GM18873 (cell line): ENCODE results near the gene VPS45.

Source experiments
- ATAC-seq: cut with Tn5 transposase; IDR thresholded peaks from one replicate; pipeline ENCODE4 v1.9.1; 2021; ENCODE audit warnings: mild to moderate bottlenecking, moderate library complexity, moderate number of reproducible peaks; ENCODE audit not compliant: unreplicated experiment, low FRiP score

Gene VPS45

DNA sequence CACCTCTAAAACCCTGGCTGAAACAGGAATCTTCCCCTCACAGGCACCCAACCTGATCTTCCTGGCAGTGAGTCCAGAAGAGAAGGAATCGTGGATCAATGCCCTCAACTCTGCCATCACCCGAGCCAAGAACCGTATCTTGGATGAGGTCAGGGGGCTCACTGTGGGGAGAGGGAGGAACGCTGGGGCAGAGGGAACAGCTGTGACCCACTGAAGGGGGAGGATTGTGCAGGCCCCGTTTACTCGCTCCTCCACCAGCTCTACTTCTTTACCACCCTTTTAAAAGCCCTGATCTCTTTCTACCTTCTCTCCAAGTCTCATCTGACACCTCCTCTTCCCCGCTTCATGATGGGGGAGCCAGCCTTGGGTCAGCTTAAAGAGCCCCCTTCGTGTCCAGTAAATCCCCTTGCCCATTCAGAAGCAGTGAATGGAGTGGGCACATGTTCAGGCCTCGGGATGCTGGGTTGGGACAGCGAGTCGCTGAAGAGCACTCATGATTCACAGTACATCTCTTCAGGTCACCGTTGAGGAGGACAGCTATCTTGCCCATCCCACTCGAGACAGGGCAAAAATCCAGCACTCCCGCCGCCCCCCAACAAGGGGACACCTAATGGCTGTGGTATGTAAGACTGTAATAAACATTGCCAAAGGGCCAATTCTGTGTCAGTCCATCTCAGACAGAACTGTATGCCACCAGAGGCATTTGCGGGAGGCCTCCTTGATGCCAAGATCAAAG is 89.5 kb downstream of the VPS45 start:
- ATAC-seq, result no peak

DNA sequence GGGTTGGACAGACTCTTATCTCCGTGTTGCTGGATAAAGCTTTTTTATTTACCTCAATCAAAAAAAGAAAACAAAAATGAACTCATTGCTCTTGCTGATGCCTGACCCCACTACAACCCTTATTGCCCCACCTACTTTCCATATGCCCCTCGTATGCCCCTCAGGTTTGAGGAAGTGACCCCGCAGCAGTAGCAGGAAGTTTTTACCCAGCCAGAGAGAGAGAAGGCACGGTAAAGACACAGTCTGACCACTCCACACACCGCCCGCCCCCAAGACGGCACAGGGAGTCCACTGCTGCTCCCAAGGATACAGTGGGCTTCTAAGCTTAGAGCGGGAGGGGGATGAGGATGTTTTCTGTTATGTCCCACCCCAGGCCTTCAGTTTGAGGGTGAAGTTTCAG is 92.0 kb downstream of the VPS45 start:
- ATAC-seq, result no peak

DNA sequence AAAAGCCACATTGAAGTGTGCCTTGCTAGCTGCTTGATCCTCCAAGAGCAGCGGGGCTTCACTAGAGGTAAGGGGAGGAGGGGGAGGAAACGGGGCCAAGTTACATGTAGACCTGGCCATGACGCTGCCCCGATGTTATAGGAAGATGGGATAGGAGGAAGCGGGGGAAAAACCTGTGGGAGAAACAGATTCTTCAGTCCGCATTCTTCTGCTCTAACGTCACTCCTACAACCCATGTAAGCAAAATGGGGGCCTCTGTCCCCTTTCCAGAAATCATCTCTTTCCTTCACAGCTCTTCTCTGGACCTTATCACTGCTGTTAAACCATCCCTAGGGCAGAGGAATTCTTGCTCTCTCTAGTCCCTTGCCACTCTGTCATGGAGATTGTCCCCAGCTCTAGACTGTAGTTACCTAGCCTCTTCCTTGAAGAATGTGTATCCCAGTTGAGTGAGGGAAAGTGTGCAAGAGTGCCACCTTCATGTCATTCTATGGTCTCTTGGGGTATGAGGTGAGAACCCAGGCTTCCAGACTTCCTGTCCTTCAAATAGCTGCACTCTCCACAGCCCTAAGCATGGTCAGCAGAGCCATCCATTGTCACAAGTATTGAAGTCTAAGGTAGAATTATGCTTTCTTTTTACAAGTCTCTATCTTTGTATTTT is 93.5 kb downstream of the VPS45 start:
- ATAC-seq, result no peak

DNA sequence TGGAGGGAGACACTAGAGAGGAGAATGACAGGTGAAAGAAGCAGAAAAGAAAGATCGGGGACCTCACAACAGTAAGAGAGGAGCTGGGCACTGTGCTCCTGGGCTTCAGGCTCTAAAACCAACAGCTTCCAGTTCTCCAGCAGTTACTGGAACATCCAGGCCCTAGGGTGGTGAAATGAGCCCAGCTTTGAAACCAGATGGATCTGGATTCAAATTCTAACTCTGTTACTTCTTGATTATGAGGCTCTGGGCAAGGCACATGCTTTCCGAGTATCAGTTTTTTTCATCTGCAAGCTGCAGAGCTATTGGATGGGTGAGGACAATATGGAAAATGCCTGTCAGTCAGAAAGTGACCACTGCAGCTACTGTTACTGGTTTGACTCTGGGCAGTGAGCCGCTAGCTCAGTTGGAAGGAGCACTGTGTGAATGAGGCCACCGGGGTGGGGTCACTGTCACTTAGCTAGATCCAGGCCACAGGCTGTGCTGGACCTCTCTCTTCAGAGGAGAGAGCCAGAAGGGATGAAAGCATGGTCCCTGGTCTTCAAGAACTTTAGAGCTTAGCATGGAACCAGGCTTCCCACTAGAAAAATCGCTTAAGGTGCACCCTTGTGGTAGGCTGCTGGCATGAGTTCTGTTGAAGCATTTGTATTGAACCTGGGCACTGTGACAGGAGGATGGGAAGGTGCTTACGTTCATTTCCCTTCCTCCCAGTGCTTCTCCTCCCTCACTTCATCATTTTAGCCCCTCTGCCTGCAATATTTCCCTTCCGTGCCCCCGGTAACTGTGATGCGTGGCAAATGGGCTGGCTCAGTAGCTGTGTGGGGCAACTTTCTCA is 94.4 kb downstream of the VPS45 start:
- no peak for ATAC-seq

DNA sequence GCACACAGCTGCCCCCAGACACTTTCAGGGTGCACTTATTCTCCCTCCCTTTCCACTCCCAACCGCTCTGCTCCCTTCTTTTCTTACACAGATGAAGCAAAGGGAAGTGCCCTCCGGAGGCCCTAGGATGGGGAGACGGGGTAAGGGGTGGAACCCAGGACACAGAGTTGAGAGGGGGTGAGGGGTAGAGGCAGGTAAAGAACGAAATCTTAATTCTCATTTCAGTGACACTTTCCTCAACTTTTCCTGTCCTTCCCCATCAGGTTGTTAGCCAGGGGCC is 94.9 kb downstream of the VPS45 start:
- no peak for ATAC-seq

DNA sequence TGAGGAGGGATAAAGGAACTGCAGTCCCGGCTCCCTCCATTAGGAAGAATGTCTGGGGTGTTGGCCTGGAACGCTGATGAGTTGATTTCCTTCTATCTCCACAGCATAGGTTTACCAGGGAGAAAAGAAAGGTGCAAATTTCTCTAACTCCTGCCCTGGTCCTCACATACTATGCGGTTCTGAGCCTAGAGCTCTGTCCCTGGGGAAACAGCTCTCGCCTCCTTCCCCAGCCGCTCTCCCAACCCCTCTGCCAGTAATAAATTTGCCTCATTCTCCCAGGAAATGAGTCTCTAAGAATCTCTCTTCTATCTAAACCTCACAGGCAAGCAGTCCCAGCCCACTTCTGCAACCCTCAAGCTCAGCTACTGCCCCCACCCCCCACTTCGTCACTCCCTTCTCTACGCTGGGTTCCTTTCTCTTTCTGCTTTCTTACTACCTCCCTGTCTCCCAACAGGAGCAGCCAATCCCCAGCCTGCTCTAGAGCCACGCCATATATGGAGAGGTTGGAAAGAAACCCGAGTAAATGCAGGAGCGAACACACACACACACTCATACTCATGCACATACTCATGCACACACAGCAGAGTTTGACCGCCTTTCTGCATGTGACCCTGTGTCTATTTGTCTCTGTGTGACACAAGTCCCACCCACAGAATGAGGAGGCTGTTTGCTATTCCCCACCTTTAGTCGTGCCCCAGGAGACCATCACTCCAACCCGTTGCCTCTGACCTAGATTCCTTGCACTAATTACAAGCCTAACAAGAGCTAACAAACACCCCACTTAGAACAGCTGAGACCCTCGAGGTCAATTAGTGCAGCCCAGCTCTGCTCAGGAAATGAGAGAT is 95.5 kb downstream of the VPS45 start:
- ATAC-seq, result peak; percentile 33

DNA sequence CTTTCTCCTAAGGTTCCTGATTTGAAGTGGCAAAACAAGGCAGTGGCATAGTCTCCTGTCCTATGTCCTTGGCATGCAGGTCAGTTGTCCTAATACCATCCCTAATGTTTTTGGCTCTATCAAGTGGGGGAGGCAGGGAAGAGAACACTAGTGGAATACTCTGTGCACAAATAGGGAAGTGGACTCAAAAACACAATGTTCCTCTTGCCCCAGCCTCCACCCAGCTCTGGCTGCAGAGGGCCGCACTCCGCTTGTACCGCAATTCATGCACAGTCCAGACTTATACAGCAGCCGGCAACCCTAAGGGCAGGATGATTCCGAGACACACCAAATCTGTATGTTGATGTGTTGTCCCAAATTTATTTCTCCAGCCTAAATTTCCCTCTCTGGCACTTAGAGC is 96.6 kb downstream of the VPS45 start:
- no peak for ATAC-seq

DNA sequence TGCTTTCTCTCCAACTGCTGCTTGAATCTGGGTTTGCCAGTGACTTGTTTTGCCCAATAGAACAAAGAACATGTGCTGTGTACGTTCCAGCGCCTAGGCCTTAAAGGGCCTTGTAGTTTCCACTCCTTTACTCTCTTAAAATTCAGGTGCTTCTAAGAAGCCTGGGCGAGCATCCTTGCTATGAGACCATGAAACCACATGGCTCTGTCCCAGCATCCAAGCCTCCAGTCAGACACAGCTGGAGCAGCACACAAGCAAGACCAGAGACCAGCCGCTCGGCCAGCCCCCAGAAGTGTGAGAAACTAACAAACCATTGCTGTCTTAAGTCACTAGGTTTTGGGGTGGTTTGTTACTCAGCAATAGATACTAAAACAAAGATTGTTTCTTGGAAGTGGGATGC is 97.2 kb downstream of the VPS45 start:
- ATAC-seq, result no peak

DNA sequence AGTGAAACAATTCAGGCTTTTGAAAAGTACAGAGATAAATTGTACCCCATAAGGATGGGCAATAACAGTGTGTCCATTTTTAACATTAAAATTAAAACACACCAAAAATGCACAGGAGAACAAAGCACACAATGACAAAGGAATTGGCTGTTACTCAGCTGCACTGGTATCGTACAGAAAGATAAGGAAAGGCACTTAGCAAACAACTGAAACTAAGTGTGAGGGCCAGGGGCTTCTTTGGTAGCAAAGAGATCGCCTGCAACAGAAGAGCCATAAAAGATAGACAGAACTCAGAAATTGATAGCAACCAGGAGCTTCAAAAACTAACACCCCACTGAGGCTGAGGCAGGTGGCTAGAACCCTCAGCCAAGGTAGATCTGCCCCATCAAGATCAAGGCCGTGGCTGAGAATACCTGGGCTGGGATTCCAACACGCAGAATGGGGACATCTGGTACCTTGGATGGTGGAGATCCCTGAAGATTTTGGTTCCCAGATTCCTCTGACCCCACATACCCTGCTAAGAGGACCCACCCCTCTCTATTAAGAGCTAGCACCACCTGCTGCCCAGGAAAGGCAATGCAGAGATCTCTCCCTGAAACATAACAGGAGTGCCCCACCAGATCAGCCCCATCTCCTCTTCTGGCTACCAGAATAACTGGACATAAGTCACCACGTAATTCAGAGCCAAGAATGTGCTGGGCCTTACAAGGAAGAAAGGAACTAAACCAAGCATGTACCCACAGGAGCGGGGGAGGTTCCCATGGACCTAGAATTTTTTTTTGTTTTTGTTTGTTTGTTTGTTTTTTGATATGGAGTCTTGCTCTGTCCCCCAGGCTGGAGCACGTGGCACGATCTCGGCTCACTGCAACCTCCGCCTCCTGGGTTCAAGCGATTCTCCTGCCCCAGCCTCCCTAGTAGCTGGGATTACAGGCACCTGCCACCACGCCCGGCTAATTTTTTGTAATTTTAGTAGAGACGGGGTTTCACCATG is 98.3 kb downstream of the VPS45 start:
- ATAC-seq, result no peak

DNA sequence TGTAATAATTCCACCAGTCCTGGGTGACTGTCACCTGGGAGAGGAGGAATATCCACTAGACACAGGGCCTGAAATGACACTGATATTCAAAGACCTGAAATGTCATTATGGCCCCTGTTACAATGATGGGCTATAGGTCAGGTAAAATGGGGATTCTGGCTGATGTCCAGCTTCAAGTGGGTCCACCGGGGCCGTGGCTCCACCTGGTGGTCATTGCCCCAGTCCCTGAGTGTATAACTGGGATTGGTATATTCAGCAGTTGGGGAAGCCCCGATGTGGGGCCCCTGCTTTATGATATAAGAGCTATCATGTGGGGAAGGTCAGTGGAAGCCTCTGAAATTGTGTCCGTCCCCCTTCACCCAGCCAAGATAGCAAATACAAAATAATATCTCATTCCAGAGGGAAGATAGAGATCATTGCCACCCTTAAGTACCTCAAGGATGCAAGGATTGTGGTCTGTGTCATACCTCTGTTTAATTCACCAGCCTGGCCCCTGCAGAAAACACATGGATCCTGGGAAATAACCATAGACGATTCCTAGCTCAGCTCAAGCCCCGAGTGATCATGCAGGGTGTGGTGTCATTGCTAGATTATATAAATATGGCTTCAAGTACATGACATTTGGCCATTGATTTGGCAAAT is 101.5 kb downstream of the VPS45 start:
- no peak for ATAC-seq

DNA sequence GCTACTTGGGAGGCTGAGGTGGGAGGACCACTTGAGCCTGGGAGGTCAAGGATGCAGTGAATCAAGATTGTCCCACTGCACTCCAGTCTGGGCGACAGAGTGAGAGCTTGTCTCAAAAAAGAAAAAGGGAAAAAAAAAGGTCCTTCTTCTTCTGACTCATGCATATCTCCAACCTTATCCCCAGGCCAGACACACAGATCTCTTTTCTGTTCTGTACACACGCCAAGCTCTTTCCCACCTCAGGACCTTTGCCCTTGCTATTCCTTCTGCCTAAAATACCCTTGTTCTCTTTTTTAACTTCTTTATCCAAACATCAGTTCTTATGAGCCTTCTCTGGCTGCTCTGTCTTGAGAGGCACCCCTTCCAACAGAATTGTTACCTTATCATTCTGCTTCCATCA is 104.2 kb downstream of the VPS45 start:
- ATAC-seq, result no peak

DNA sequence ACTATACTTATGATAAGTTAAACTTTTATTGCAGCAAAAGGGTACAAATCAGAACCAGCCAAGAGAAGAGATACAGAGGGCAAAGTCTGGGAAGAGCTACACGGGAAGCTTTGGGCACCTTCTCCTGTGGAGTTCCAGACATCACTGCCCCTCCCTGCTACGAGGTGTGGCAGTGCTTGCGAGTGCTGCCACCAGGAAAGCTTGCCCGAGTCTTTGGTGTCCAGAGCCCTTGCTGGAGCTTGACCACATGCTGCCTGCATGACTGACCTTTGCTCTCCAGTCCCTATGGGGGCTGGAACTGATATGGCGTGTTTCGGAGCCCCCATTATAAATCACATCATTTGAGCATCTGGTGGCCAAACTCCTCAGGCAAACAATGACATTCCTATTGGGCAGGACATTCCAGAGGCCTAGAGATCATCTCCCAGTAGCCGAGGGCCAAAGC is 105.6 kb downstream of the VPS45 start:
- no peak for ATAC-seq

DNA sequence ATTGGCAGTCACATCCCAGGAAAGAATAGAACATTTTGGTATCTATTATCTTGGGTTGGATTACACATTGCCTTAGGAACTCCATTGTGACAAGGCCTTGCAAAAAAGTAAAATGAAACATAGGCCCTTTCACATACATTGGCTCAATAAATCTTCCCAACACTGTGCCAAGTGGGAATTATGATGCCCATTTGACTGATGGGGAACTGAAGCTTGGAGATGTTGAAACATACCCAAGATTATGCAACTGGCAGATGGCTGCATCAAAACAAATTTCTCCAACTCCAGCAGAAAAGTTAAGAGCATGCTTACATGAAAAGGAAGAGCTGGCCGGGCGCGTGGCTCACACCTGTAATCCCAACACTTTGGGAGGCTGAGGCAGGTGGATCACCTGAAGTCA is 109.0 kb downstream of the VPS45 start:
- ATAC-seq, result no peak

DNA sequence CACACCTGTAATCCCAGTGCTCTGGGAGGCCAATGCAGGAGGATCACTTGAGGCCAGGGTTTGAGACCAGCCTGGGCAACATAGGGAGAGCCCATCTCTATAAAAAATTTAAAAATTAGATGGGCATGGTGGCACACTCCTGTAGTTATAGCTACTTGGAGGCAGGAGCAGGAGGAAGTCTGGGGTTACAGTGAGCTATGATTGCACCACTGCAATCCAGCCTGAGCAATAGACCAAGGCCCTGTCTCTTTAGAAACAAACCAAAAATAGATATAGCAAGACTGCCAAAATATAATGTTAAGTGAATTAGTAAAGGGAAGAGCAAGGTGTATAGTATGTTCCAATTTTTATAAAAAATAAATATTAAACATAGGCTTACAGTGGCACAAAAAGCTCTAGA is 111.0 kb downstream of the VPS45 start:
- ATAC-seq, result no peak

DNA sequence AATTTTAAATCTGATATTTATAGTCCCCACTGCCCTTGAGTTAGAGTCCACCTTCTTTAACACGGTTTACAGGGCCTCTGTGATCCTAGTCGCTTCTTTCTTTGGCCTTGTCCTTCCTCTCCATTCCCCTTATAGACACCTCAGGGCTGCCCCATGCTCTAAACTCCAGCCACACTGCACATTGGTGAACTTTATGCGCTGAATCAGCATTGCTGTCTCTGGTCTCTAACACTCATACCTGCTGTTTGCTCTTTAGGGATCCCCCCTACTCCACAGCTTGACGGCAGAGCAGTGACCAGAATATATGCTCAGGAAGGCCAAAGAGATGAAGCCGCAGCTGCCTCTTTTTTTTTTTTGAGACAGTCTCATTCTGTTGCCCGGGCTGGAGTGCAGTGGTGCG is 112.3 kb downstream of the VPS45 start:
- no peak for ATAC-seq

DNA sequence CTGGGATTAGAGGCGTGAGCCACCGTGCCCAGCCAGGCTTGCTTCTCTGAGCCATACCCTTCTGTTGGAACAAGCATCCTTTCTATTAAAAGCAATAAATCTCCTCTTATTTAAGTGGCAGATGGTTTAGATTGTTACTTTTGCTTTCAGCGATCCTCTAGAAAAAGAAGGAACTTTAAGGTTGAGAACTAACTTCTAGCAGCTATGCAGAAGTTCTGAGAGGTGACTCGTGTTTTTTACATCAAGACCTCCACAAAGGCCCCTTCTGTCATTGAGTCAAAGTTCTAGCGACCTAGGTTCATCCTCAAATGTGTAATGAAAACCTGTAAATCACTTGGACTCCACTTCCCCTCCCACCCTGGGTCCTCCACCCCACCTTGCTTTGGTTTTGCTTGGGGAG is 112.9 kb downstream of the VPS45 start:
- no peak for ATAC-seq

DNA sequence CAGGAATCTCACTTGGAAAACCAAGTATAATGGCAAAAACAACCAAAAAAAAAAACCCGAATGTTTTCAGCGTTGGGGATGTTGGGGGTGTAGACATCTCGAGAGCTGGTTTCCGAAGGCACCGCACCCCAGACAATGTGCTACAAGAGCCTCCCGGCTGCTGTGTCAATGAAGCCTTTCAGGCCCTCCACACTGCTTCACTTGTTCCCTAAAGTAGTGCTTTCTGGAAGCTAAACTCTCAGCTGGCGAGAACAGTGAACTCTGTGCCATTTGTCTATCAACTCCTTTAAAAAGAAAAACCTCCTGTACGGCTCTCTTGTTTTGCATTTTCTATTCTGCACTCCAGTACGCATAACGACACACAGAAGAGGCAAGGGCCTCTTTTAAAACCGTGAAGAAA is 114.7 kb downstream of the VPS45 start:
- ATAC-seq, result no peak

DNA sequence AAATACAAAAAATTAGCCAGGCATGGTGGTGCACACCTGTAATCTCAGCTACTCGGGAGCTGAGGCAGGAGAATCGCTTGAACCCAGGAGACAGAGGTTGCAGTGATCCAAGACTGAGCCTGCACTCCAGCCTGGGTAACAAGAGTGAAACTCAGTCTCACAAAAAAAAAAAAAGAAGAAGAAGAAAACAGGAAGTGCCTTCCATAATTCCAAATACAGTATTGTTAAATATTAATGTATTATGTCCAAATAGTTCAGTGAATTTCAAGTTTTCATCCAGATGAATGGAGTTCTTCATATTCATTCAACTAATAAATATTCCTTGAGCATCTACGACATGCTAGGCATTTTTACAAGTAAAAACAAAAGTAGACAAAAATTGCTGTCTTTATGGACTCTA is 115.5 kb downstream of the VPS45 start:
- ATAC-seq, result no peak

DNA sequence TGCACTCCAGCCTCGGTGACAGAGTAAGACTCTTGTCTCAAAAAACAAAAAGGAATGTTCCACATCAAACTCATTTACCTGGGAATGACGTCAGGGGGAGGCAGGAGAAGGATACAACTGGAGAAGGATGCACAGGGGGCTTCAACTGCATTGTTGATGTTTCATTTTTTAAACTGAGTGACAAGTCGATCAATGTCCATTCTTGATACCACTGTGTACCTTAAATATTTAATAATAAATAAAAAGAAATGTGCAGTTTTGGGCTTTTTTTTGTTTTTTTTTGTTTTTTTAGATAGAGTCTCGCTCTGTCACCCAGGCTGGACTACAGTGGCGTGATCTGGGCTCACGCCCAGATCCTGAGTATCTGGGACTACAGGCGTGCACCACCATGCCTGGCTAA is 117.9 kb downstream of the VPS45 start:
- ATAC-seq, result no peak
